CD4-positive, alpha-beta T cell treated with Interleukin-17A for 4 hours (primary cell): ENCODE measurements around the gene SH3RF1.
"Not testable (repeated sequence)": the region's sequence is repeated elsewhere in the genome, so short reads cannot be mapped to it uniquely, and the experiment has no call there.

Experiments
- DNase-seq: peaks from one replicate; pipeline ENCODE4 v3.0.0-alpha.2; 2020; ENCODE audit warnings: mixed read lengths

Gene SH3RF1

GRCh38 chr4:169222761-169223160 is 48.0 kb downstream of the SH3RF1 start:
- no peak for DNase-seq

- DNase-seq: no peak
These were observed 49.1 kb downstream of the SH3RF1 start for GRCh38 chr4:169221662-169222061.

GRCh38 chr4:169220854-169221411 is 49.8 kb downstream of the SH3RF1 start:
- no peak for DNase-seq

GRCh38 chr4:169220447-169220846 is 50.3 kb downstream of the SH3RF1 start:
- no peak for DNase-seq

GRCh38 chr4:169219440-169219839 is 51.3 kb downstream of the SH3RF1 start:
- no peak for DNase-seq

- DNase-seq: no peak
These were observed 55.1 kb downstream of the SH3RF1 start for GRCh38 chr4:169215656-169216055.

- DNase-seq: no peak
These were observed 57.8 kb downstream of the SH3RF1 start for GRCh38 chr4:169212981-169213380.

- DNase-seq: no peak
These were observed 60.1 kb downstream of the SH3RF1 start for GRCh38 chr4:169210504-169211118.

- DNase-seq: no peak
These were observed 61.3 kb downstream of the SH3RF1 start for GRCh38 chr4:169209388-169209883.

- no peak for DNase-seq
These were observed 62.2 kb downstream of the SH3RF1 start for GRCh38 chr4:169208516-169208915.

GRCh38 chr4:169208090-169208455 is 62.7 kb downstream of the SH3RF1 start:
- DNase-seq: no peak

- no peak for DNase-seq
These were observed 63.2 kb downstream of the SH3RF1 start for GRCh38 chr4:169207436-169208089.

GRCh38 chr4:169205744-169206080 is 65.0 kb downstream of the SH3RF1 start:
- DNase-seq: no peak

- no peak for DNase-seq
These were observed 65.5 kb downstream of the SH3RF1 start for GRCh38 chr4:169205075-169205743.

- DNase-seq: no peak
These were observed 66.9 kb downstream of the SH3RF1 start for GRCh38 chr4:169203891-169204290.

- DNase-seq: not testable (repeated sequence)
These were observed 67.5 kb downstream of the SH3RF1 start for GRCh38 chr4:169203278-169203677.

- no peak for DNase-seq
These were observed 67.9 kb downstream of the SH3RF1 start for GRCh38 chr4:169202878-169203277.

GRCh38 chr4:169202145-169202699 is 68.5 kb downstream of the SH3RF1 start:
- no peak for DNase-seq

GRCh38 chr4:169201222-169202144 is 69.3 kb downstream of the SH3RF1 start:
- no peak for DNase-seq

GRCh38 chr4:169200361-169201030 is 70.3 kb downstream of the SH3RF1 start:
- no peak for DNase-seq

GRCh38 chr4:169199184-169199583 is 71.6 kb downstream of the SH3RF1 start:
- DNase-seq: no peak

GRCh38 chr4:169198167-169198566 is 72.6 kb downstream of the SH3RF1 start:
- no peak for DNase-seq
